ENCODE data around the gene COX6B2. TPM values are rescaled to one million over a fixed set of nuclear protein-coding genes. Genes with fewer than 3 reads are reported as not detected.
A peak's percentile ranks its signal among the peaks of the same experiment; 100 is the strongest.

Gene COX6B2
- total and polyA plus RNA-seq, 2 of the 13 experiments (the other 11 are each of a cell fraction or from before 2014, with no cell fraction given), result 0.21 TPM; not detected in 1

- TF ChIP-seq CCDC6 (CRISPR knock-in tag; IDR thresholded peaks at IDR 0.05) (no peak), ZNF652 (CRISPR knock-in tag; IDR thresholded peaks at IDR 0.05; ENCODE audit: borderline replicate concordance, low read depth) (0 out of 2 replicates have a peak, but pooled peaks have one; percentile 6), ZBTB34 (CRISPR knock-in tag; IDR thresholded peaks at IDR 0.05) (no peak), HIVEP1 (CRISPR knock-in tag; IDR thresholded peaks at IDR 0.05) (0 out of 2 replicates have a peak, but pooled peaks have one; percentile 34), ADNP (CRISPR knock-in tag; IDR thresholded peaks at IDR 0.05) (no peak), ZNF639 (CRISPR knock-in tag; conservative IDR thresholded peaks at IDR 0.05) (no peak; the same call in 1 of the 2 replicates), ZNF503 (CRISPR knock-in tag; IDR thresholded peaks at IDR 0.05) (no peak), KDM3A (CRISPR knock-in tag; IDR thresholded peaks at IDR 0.05; ENCODE audit: low read depth) (no peak), ZNF232 (CRISPR knock-in tag; IDR thresholded peaks at IDR 0.05; ENCODE audit: borderline replicate concordance) (0 out of 2 replicates have a peak, but pooled peaks have one; percentile 47), KDM4B (CRISPR knock-in tag; IDR thresholded peaks at IDR 0.05) (no peak), ATF6 (CRISPR knock-in tag; conservative IDR thresholded peaks at IDR 0.05) (no peak), MYC (CRISPR knock-in tag; IDR thresholded peaks at IDR 0.05; ENCODE audit: borderline replicate concordance) (peak; percentile 68; the same call in 1 of the 2 replicates), MXD1 (CRISPR knock-in tag; IDR thresholded peaks at IDR 0.05) (no peak), PHF20 (CRISPR knock-in tag; IDR thresholded peaks at IDR 0.05) (peak; percentile 41; the same call in 1 of the 2 replicates), RFXAP (CRISPR knock-in tag; IDR thresholded peaks at IDR 0.05; ENCODE audit: borderline replicate concordance) (no peak), ZNF251 (CRISPR knock-in tag; IDR thresholded peaks at IDR 0.05) (no peak), ZNF784 (CRISPR knock-in tag; IDR thresholded peaks at IDR 0.05; ENCODE audit: borderline replicate concordance) (no peak), SMAD3 (CRISPR knock-in tag; IDR thresholded peaks at IDR 0.05) (no peak), ATRX (CRISPR knock-in tag; IDR thresholded peaks at IDR 0.05; ENCODE audit: borderline replicate concordance) (no peak)
These were observed 30.6 kb upstream of the COX6B2 start (continued) for GRCh38 chr19:55384920-55385723.

Measured in HepG2 (cell line).